CD14-positive monocyte (primary cell): ENCODE results near the gene ZSWIM5. TPM values are rescaled to one million over a fixed set of nuclear protein-coding genes. Genes with fewer than 3 reads are reported as not detected.

Experiments used
- DNase-seq, 3 donors: peaks; one replicate each; pipeline ENCODE4 v3.0.0-alpha.2; 2011 to 2022
- H2AFZ ChIP-seq: 2 replicates; pipeline ENCODE4 v1.6.0; 2012; ENCODE audit warnings: mild to moderate bottlenecking, low read depth, low read length, inconsistent platforms; ENCODE audit not compliant: insufficient read depth, poor library complexity, severe bottlenecking
- H3K27ac ChIP-seq, 2 donors: 1 replicate in 1 of 2; 2 replicates in 1 of 2; pipeline ENCODE4 v1.5.1; 2012 to 2013; ENCODE audit warnings: low read length in 2 of 2, control low read depth in 1 of 2, inconsistent platforms in 1 of 2, low read depth in 1 of 2, mild to moderate bottlenecking in 1 of 2
- H3K27me3 ChIP-seq, 2 donors: one replicate each; pipeline versions ENCODE4 v1.6.0 to v1.6.1; 2011 to 2013; ENCODE audit warnings: low read length in 2 of 2; ENCODE audit not compliant: control insufficient read depth in 2 of 2, insufficient read depth in 2 of 2
- H3K36me3 ChIP-seq, 2 donors: replicated peaks in 1 of 2; 1 replicate in 1 of 2; 2 replicates in 1 of 2; pipeline versions ENCODE4 v1.5.1 to v1.6.1; 2012 to 2013; ENCODE audit warnings: low read length in 2 of 2, control low read depth in 1 of 2, inconsistent platforms in 1 of 2, mild to moderate bottlenecking in 1 of 2; ENCODE audit not compliant: insufficient read depth in 2 of 2, control insufficient read depth in 1 of 2
- H3K4me1 ChIP-seq, 2 donors: 1 replicate in 1 of 2; 2 replicates in 1 of 2; pipeline versions ENCODE4 v1.5.1 to v1.6.1; 2012 to 2013; ENCODE audit warnings: low read length in 2 of 2, control low read depth in 1 of 2, inconsistent platforms in 1 of 2, mild to moderate bottlenecking in 1 of 2, moderate library complexity in 1 of 2; ENCODE audit not compliant: insufficient read depth in 2 of 2, control insufficient read depth in 1 of 2
- H3K4me2 ChIP-seq: replicated peaks from 2 replicates; pipeline ENCODE3; 2012; ENCODE audit warnings: low read length, moderate library complexity, mild to moderate bottlenecking; ENCODE audit not compliant: poor library complexity, severe bottlenecking; ENCODE audit errors: extremely low read depth
- H3K4me3 ChIP-seq, 3 experiments: fragments of 200-600 bp in 1 of 3; sonication (generic) in 1 of 3; replicated peaks in 1 of 3; 1 replicate in 2 of 3; 2 replicates in 1 of 3; pipeline ENCODE4 v1.5.1; 2011 to 2013; ENCODE audit warnings: low read length in 3 of 3, mild to moderate bottlenecking in 3 of 3, control low read depth in 2 of 3, low read depth in 2 of 3, inconsistent platforms in 1 of 3, moderate library complexity in 1 of 3
- H3K79me2 ChIP-seq: 2 replicates; pipeline ENCODE4 v1.6.0; 2012; ENCODE audit warnings: mild to moderate bottlenecking, control low read depth, inconsistent platforms, low read length, moderate library complexity; ENCODE audit not compliant: insufficient read depth
- H3K9ac ChIP-seq: 2 replicates; pipeline ENCODE4 v1.6.0; 2017; ENCODE audit warnings: low read length, mild to moderate bottlenecking; ENCODE audit not compliant: insufficient read depth, poor library complexity, severe bottlenecking
- H3K9me3 ChIP-seq, 2 donors: replicated peaks in 1 of 2; 1 replicate in 1 of 2; 2 replicates in 1 of 2; pipeline versions ENCODE4 v1.5.1 to v1.6.1; 2012 to 2013; ENCODE audit warnings: low read length in 2 of 2, control low read depth in 1 of 2; ENCODE audit not compliant: control insufficient read depth in 1 of 2, insufficient read depth in 1 of 2
- H4K20me1 ChIP-seq: 2 replicates; pipeline ENCODE4 v1.6.0; 2012; ENCODE audit warnings: mild to moderate bottlenecking, low read length, control low read depth, moderate library complexity; ENCODE audit not compliant: insufficient read depth
- H3K27ac Mint-ChIP-seq, 7 donors: one replicate each; pipeline ENCODE4 v1.8.0; 2020; ENCODE audit warnings: mild to moderate bottlenecking in 7 of 7, mixed read lengths in 7 of 7, moderate library complexity in 6 of 7, inconsistent platforms in 2 of 7
- H3K27me3 Mint-ChIP-seq, 3 donors: one replicate each; pipeline ENCODE4 v1.8.0; 2021 to 2022; ENCODE audit warnings: low read depth in 3 of 3, mild to moderate bottlenecking in 3 of 3, mixed read lengths in 3 of 3, moderate library complexity in 3 of 3, inconsistent platforms in 1 of 3
- H3K36me3 Mint-ChIP-seq, 2 donors: one replicate each; pipeline ENCODE4 v1.8.0; 2020; ENCODE audit warnings: mixed read lengths in 2 of 2, inconsistent platforms in 1 of 2, mild to moderate bottlenecking in 1 of 2
- H3K4me1 Mint-ChIP-seq: one replicate; pipeline ENCODE4 v1.8.0; 2020; ENCODE audit warnings: mild to moderate bottlenecking, mixed read lengths
- H3K4me3 Mint-ChIP-seq, 2 donors: one replicate each; pipeline ENCODE4 v1.8.0; 2020; ENCODE audit warnings: mild to moderate bottlenecking in 2 of 2, mixed read lengths in 2 of 2, moderate library complexity in 1 of 2
- H3K9me3 Mint-ChIP-seq, 7 donors: one replicate each; pipeline ENCODE4 v1.8.0; 2020 to 2022; ENCODE audit warnings: mixed read lengths in 7 of 7, mild to moderate bottlenecking in 6 of 7, moderate library complexity in 6 of 7, inconsistent platforms in 2 of 7
- WGBS: methylation state at CpG from one replicate; pipeline ENCODE4 v1.1.5; 2013; ENCODE audit warnings: missing lambda C conversion rate; ENCODE audit not compliant: insufficient coverage; 5-methylcytosine and 5-hydroxymethylcytosine counted together
- intact Hi-C, 2 donors: fragments of 100-400 bp; cut with micrococcal nuclease; formaldehyde crosslinking; loops; one replicate each; pipeline versions ENCODE4 v1.15.0 to v1.15.1; 2023
- polyA plus RNA-seq, 3 donors: library from polyadenylated mRNA; depleted of rRNA in 1 of 3; unstranded in 2 of 3; stranded (reverse) in 1 of 3; fragments of 300-500 nt in 2 of 3; fragments of >200 nt in 1 of 3; fragmentation: Illumina TruSeq in 2 of 3; gene quantifications; 1 replicate in 2 of 3; 2 replicates in 1 of 3; pipeline ENCODE4 v1.2.3, GENCODE V29; 2012 to 2021
- TF ChIP-seq, protein P1 (sequence below): fragments of 200-600 bp; IDR thresholded peaks from one replicate; pipeline ENCODE4 v1.8.0; 2022; ENCODE audit warnings: antibody characterized with exemption, mild to moderate bottlenecking

ZSWIM5 gene
- polyA plus RNA-seq, 3 donors, result not detected

DNA sequence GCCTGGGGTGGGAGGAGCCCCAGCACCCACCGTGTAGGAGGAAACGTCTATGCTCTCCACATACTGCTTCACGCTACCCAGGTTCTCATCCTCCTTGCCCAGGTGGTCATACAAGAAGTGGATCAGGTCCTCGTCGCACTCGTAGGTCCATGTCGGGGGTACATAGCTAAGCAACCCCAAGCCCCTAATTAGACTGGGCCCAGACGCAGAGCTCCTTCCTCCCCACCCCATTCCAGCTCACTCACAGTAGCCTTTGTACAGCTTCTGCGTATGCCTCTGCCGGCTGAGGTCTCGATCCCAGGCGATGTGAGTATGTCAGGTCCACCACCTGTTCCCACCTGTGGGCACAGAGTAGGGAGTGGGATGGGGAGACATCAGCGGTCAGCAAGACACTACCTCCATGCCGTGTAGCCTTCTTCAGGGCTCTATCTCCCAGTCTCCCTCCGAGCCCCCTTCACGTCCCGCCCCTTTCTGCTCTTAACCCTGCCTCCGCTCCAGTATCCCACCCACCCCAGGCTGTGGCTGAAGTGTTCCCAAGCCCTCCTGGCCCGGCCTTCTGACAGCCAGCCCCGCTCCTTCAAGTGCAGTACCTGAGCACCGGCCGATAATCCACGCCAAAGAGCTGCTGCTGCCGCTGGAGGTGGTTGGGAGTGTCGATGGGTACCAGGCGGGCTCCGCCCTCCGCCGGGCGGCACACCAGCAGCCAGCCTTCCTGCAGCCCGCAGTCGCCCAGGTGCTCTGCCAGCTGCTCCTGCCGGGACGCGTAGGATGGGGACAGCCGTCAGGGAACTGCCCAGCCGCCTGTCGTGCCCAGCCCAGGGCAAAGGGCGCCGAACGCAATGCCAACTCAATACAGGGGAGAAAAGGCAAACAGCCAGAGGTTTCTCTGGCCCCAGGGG is 196.2 kb downstream of the ZSWIM5 start:
- H3K4me2 ChIP-seq, result peak overlapping the region; percentile 99
- no peaks in the 10 kb centered on the region for H3K9me3 ChIP-seq
- H3K36me3 Mint-ChIP-seq, result peaks cover 50 to 55% of the 10 kb centered on the region in 2 donors

DNA sequence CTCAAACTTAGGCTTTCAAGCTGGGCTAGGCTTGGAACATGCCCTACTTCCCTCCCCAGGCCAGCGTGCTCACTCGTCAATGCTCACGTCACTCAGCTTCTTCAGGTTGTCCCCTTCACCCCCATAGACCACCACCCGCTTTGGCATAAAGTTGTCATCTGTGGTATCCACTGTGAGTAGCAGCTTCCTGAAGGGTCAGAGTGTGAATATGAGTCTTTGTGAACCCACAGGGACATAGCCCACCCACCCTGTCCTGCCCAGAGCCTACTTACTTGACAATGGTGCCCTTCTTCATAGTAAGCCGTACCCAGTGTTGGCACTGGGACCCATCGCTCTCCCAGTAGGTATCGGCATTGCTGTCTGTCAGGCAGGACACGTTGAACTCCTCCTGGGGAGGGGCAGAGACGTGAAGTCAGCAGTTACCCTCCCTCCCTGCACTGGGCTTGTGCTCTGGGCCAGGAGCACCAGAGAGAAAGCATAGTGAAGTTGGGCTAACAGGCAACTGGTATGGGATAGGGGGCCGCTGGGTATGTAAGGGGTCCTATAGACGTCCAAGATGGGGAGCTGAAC is 197.0 kb downstream of the ZSWIM5 start:
- Mint-ChIP-seq H3K4me1 (peaks cover 47% of the 10 kb centered on the region), H3K27ac (peak overlapping the region in 3 of 7 donors; percentile 12 to 30 (median 26)), H3K9me3 (no peaks in the 10 kb centered on the region), H3K4me3 (peak overlapping the region; percentile 86 to 90), H3K27me3 (no peaks in the 10 kb centered on the region), H3K36me3 (peaks cover 52 to 56% of the 10 kb centered on the region in 2 donors)
- WGBS, result 100% methylated on average over 3 of the region's 11 CpGs
- no peaks in the 10 kb centered on the region for H3K9me3 ChIP-seq
- TF ChIP-seq, protein P1, sequence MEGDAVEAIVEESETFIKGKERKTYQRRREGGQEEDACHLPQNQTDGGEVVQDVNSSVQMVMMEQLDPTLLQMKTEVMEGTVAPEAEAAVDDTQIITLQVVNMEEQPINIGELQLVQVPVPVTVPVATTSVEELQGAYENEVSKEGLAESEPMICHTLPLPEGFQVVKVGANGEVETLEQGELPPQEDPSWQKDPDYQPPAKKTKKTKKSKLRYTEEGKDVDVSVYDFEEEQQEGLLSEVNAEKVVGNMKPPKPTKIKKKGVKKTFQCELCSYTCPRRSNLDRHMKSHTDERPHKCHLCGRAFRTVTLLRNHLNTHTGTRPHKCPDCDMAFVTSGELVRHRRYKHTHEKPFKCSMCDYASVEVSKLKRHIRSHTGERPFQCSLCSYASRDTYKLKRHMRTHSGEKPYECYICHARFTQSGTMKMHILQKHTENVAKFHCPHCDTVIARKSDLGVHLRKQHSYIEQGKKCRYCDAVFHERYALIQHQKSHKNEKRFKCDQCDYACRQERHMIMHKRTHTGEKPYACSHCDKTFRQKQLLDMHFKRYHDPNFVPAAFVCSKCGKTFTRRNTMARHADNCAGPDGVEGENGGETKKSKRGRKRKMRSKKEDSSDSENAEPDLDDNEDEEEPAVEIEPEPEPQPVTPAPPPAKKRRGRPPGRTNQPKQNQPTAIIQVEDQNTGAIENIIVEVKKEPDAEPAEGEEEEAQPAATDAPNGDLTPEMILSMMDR, result no peak
- peaks cover 23% of the 10 kb centered on the region for H4K20me1 ChIP-seq
- no peak for DNase-seq
- H3K4me1 ChIP-seq, result peaks cover 33 to 46% of the 10 kb centered on the region in 2 donors
- H2AFZ ChIP-seq, result no peak overlapping the region
- peaks cover 49 to 54% of the 10 kb centered on the region in 2 donors for H3K36me3 ChIP-seq
- peak overlapping the region; percentile 99 for H3K4me2 ChIP-seq
- peaks cover 35% of the 10 kb centered on the region for H3K79me2 ChIP-seq
- H3K4me3 ChIP-seq, result peak overlapping the region in 1 of 3 experiments; percentile 96
- peak overlapping the region; percentile 73 for H3K9ac ChIP-seq
- H3K27me3 ChIP-seq, result no peaks in the 10 kb centered on the region
- no peak overlapping the region for H3K27ac ChIP-seq
- intact Hi-C loops, result no loop called here

More for the DNA sequence above, 196.2 kb downstream of the ZSWIM5 start:
- H3K4me3 Mint-ChIP-seq, result peak overlapping the region; percentile 86 to 90
- peaks cover 49% of the 10 kb centered on the region for H3K4me1 Mint-ChIP-seq
- Histone ChIP-seq H3K27ac (peak overlapping the region in 1 of 2 donors; percentile 83), H2AFZ (peak overlapping the region; percentile 98), H3K79me2 (peaks cover 35% of the 10 kb centered on the region), H3K9ac (peak overlapping the region; percentile 73), H3K4me1 (peaks cover 33 to 51% of the 10 kb centered on the region in 2 donors), H3K4me3 (peak overlapping the region; percentile 77 to 96 (median 90)), H3K27me3 (no peaks in the 10 kb centered on the region), H4K20me1 (peaks cover 28% of the 10 kb centered on the region), H3K36me3 (peaks cover 42 to 52% of the 10 kb centered on the region in 2 donors)
- peak in 1 of 3 donors; percentile 7 for DNase-seq
- no peaks in the 10 kb centered on the region for H3K27me3 Mint-ChIP-seq
- H3K27ac Mint-ChIP-seq, result peak overlapping the region in 5 of 7 donors; percentile 7 to 75 (median 54)
- intact Hi-C loops, result loop anchor here in 1 of 2 donors (5.0 to 10.0 kb wide), 3 partner anchors 225 to 575 kb away; partner anchors contain the start of genes BEST4, NASP and TESK2
- H3K9me3 Mint-ChIP-seq, result no peaks in the 10 kb centered on the region
- WGBS, result 20% methylated on average over 33 of the region's 41 CpGs
- TF ChIP-seq, protein P1, result no peak
